Vagina (tissue), 2 donors: ENCODE measurements around the gene SEC24B. TPM values are rescaled to one million over a fixed set of nuclear protein-coding genes. Genes with fewer than 3 reads are reported as not detected.

Experiments used
- DNase-seq, 2 donors: peaks; one replicate each; pipeline ENCODE4 v3.0.0-alpha.2; 2017; ENCODE audit errors: extremely low spot score in 2 of 2
- H3K27ac ChIP-seq: fragments of 200-600 bp; sonication (generic); one replicate; pipeline ENCODE4 v1.5.1; 2019
- H3K27me3 ChIP-seq: fragments of 200-600 bp; sonication (generic); one replicate; pipeline ENCODE4 v1.5.1; 2019
- H3K36me3 ChIP-seq, 2 donors: fragments of 200-600 bp; sonication (generic); one replicate each; pipeline ENCODE4 v1.5.1; 2017 to 2019
- H3K4me1 ChIP-seq: fragments of 200-600 bp; sonication (generic); one replicate; pipeline ENCODE4 v1.5.1; 2019
- H3K4me3 ChIP-seq, 2 donors: fragments of 200-600 bp; sonication (generic); 1 replicate in 1 of 2; 2 replicates in 1 of 2; pipeline ENCODE4 v1.5.1; 2016 to 2019
- H3K9me3 ChIP-seq: fragments of 200-600 bp; sonication (generic); one replicate; pipeline ENCODE4 v1.5.1; 2019
- POLR2A ChIP-seq, 2 donors: fragments of 450-650 bp; IDR thresholded peaks; one replicate each; pipeline ENCODE4 v1.6.1; 2017; ENCODE audit warnings: antibody characterized with exemption in 2 of 2, mild to moderate bottlenecking in 2 of 2, moderate library complexity in 2 of 2
- POLR2AphosphoS5 ChIP-seq, 2 donors: sonication (generic); formaldehyde crosslinking; IDR thresholded peaks; one replicate each; pipeline ENCODE4 v1.9.0; 2017; ENCODE audit warnings: antibody characterized with exemption in 2 of 2, mild to moderate bottlenecking in 2 of 2, low read depth in 1 of 2; ENCODE audit not compliant: insufficient read depth in 1 of 2
- intact Hi-C: fragments of 100-400 bp; cut with DNase I; formaldehyde crosslinking; loops from one replicate; pipeline ENCODE4 v1.15.1; 2023
- total RNA-seq: library from RNA; depleted of rRNA; stranded (reverse); fragments of >200 nt; gene quantifications from one replicate; pipeline ENCODE4 v1.2.3, GENCODE V29; 2016
- TF ChIP-seq, protein P1 (sequence below), 3 experiments: fragments of 450-650 bp in 2 of 3; fragments of 200-600 bp in 1 of 3; sonication (generic) in 1 of 3; IDR thresholded peaks; one replicate each; pipeline ENCODE4 v1.5.1; 2017 to 2019; ENCODE audit warnings: antibody characterized with exemption in 3 of 3, mild to moderate bottlenecking in 2 of 3, moderate library complexity in 2 of 3

The SEC24B gene
- total RNA-seq, 1 donor from 2014 or later = 42.2 TPM

GRCh38 chr4:109559625-109559982 is 126.0 kb downstream of the SEC24B start:
- TF ChIP-seq POLR2A (IDR thresholded peaks at IDR 0.05) = no peak
- Histone ChIP-seq H3K27ac (peak overlapping the region; percentile 91), H3K9me3 (no peaks in the 10 kb centered on the region), H3K4me1 (peaks cover 19% of the 10 kb centered on the region), H3K36me3 (no peaks in the 10 kb centered on the region), H3K4me3 (peak overlapping the region; percentile 63 to 71), H3K27me3 (no peaks in the 10 kb centered on the region)
- DNase-seq = no peak
- intact Hi-C loops = loop anchor here (10.0 kb wide), 1 partner anchor 115 kb away; no protein-coding TSS in a partner anchor

GRCh38 chr4:109559983-109560686 is 126.5 kb downstream of the SEC24B start, which contains the start of gene MCUB:
Gene MCUB (plus strand): TSS chr4:109560246. CDS start chr4:109560338, 92 bp downstream.
- peak within 1 kb of the TSS; percentile 63 to 71 for H3K4me3 ChIP-seq
- peak in 1 of 2 donors; percentile 89 for DNase-seq
- H3K27ac ChIP-seq = peak within 1 kb of the TSS; percentile 91
- H3K9me3 ChIP-seq = no peaks in the 10 kb centered on the region
- peaks cover 19% of the 10 kb centered on the region for H3K4me1 ChIP-seq
- intact Hi-C loops = loop anchor here (10.0 kb wide), 1 partner anchor 115 kb away; no protein-coding TSS in a partner anchor
- TF ChIP-seq POLR2A (IDR thresholded peaks at IDR 0.05) = peak in 1 of 2 donors; percentile 51
- TF ChIP-seq, protein P1, sequence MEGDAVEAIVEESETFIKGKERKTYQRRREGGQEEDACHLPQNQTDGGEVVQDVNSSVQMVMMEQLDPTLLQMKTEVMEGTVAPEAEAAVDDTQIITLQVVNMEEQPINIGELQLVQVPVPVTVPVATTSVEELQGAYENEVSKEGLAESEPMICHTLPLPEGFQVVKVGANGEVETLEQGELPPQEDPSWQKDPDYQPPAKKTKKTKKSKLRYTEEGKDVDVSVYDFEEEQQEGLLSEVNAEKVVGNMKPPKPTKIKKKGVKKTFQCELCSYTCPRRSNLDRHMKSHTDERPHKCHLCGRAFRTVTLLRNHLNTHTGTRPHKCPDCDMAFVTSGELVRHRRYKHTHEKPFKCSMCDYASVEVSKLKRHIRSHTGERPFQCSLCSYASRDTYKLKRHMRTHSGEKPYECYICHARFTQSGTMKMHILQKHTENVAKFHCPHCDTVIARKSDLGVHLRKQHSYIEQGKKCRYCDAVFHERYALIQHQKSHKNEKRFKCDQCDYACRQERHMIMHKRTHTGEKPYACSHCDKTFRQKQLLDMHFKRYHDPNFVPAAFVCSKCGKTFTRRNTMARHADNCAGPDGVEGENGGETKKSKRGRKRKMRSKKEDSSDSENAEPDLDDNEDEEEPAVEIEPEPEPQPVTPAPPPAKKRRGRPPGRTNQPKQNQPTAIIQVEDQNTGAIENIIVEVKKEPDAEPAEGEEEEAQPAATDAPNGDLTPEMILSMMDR (IDR thresholded peaks at IDR 0.05) = no peak
- peak in 1 of 2 donors; percentile 59 for TF ChIP-seq POLR2AphosphoS5 (IDR thresholded peaks at IDR 0.05; ENCODE audit: insufficient read depth in 1 of 2, low read depth in 1 of 2)
- no peaks in the 10 kb centered on the region for H3K36me3 ChIP-seq
- H3K27me3 ChIP-seq = no peaks in the 10 kb centered on the region

- intact Hi-C loops = no loop called here
- H3K4me3 ChIP-seq = peak overlapping the region; percentile 63 to 71
- no peaks in the 10 kb centered on the region for H3K27me3 ChIP-seq
- H3K9me3 ChIP-seq = no peaks in the 10 kb centered on the region
- peak overlapping the region; percentile 91 for H3K27ac ChIP-seq
- no peak for DNase-seq
- peaks cover 19% of the 10 kb centered on the region for H3K4me1 ChIP-seq
- peak in 1 of 2 donors; percentile 6 for TF ChIP-seq POLR2A (IDR thresholded peaks at IDR 0.05)
- TF ChIP-seq POLR2AphosphoS5 (IDR thresholded peaks at IDR 0.05; ENCODE audit: insufficient read depth in 1 of 2, low read depth in 1 of 2) = peak; percentile 37 to 57
- TF ChIP-seq, protein P1 (IDR thresholded peaks at IDR 0.05) = no peak
- no peaks in the 10 kb centered on the region for H3K36me3 ChIP-seq
Observed at GRCh38 chr4:109560687-109561461, 127.3 kb downstream of the SEC24B start.

DNA sequence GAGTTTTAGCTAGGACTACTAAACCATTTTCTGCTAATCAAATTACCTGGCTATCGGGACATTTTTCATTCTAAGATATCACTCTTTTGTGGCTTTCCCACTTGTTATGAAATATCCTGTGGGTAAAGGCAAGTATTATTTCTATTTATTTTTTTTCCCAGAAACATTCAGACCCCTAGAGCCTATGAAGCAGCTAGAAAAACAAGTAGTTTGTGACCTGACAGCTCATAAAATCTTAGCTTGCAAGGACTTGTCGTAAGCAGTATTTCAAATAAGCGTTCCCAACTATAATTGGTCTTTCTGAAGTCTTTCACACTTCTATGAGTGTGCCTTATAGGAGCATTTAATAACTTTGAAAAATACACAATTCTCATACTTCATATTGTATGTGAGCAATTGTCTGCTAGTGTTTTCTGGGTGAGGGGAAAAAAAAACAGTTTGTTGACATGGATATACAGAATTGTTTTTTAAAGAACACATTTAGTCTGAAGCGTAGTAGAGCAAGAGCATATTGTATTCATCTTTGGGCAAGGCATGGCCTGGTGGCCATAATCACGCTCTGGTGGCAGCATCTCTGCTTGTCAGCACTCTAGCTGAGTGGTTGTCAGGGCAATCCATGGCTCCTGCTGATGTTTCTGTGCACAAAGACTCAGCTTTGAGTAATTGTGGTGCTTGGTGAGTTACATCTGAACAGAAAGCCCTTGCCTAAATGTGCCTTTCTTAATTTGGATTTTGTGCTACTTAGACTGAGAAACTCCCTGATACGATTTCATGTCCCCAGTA is 129.0 kb downstream of the SEC24B start:
- DNase-seq = no peak
- H3K27ac ChIP-seq = no peak overlapping the region
- no peaks in the 10 kb centered on the region for H3K36me3 ChIP-seq
- H3K4me3 ChIP-seq = no peak overlapping the region
- no peak for TF ChIP-seq POLR2A (IDR thresholded peaks at IDR 0.05)
- TF ChIP-seq, protein P1 (IDR thresholded peaks at IDR 0.05) = no peak
- TF ChIP-seq POLR2AphosphoS5 (IDR thresholded peaks at IDR 0.05; ENCODE audit: insufficient read depth in 1 of 2, low read depth in 1 of 2) = no peak
- no peaks in the 10 kb centered on the region for H3K9me3 ChIP-seq
- intact Hi-C loops = no loop called here
- peaks cover 19% of the 10 kb centered on the region for H3K4me1 ChIP-seq
- H3K27me3 ChIP-seq = no peaks in the 10 kb centered on the region

DNA sequence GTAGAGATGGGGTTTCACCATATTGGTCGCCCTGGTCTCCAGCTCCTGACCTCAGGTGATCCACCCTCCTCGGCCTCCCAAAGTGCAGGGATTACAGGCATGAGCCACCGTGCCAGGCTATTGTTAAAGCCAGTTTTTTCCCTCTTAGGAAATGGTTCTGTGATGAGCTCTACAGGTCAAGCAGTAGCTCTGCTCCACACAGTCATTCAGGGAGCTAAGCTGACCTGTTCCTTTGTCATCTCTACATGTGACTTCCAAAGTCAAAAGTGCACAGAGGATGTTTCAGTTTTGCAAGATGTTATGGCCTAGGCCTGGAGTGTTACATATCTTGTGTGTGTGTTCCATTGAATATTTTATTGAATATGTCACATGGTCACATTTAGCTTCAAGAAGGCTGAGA is 137.9 kb downstream of the SEC24B start:
- H3K4me1 ChIP-seq = no peaks in the 10 kb centered on the region
- H3K36me3 ChIP-seq = no peaks in the 10 kb centered on the region
- DNase-seq = no peak
- intact Hi-C loops = no loop called here
- no peak overlapping the region for H3K4me3 ChIP-seq
- H3K27ac ChIP-seq = no peak overlapping the region
- no peaks in the 10 kb centered on the region for H3K27me3 ChIP-seq
- no peaks in the 10 kb centered on the region for H3K9me3 ChIP-seq
- TF ChIP-seq POLR2A (IDR thresholded peaks at IDR 0.05) = no peak
- no peak for TF ChIP-seq POLR2AphosphoS5 (IDR thresholded peaks at IDR 0.05; ENCODE audit: insufficient read depth in 1 of 2, low read depth in 1 of 2)
- TF ChIP-seq, protein P1 (IDR thresholded peaks at IDR 0.05) = no peak
